K562 (cell line): ENCODE data around the gene RGS3.

Experiments
- CHD4 ChIP-seq: fragments of 200-600 bp; sonication (generic); IDR thresholded peaks from 3 replicates; pipeline ENCODE4 v1.6.1; 2012; ENCODE audit warnings: low read depth, mild to moderate bottlenecking, mixed read lengths, low read length, inconsistent platforms; ENCODE audit not compliant: insufficient read depth, insufficient replicate concordance, poor library complexity, severe bottlenecking
- EZH2 ChIP-seq: IDR thresholded peaks from 2 replicates; pipeline ENCODE4 v1.6.1; 2012; ENCODE audit warnings: low read depth, mild to moderate bottlenecking, inconsistent platforms, low read length, borderline replicate concordance
- MEF2A ChIP-seq: IDR thresholded peaks from 2 replicates; pipeline ENCODE4 v1.6.1; 2011; ENCODE audit warnings: low read depth, mild to moderate bottlenecking, low read length, moderate library complexity; ENCODE audit not compliant: control insufficient read depth
- TF ChIP-seq, protein P1 (sequence below), 2 experiments: fragments of 450-650 bp; IDR thresholded peaks; 2 replicates each; pipeline ENCODE4 v1.6.1; 2016

DNA sequence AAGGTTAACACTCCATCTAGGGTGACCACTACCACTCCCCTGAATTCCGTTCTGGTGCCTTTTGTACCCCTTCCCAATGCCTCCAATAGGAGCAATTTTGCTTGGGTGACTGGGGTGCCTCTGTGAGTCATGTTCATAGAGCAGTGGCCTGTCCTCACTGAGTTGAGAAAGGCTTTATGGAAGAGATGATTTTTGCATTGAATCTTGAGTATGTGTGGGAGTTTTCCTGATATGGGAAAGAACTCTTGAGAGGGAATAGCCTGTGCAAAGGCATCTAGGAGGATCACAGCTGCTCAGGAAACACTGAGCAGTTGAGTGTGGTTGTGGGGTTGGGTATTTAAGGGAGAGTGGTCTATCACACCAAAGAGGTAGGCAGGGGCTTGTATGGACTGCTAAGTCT is 36.8 kb upstream of the RGS3 start:
- TF ChIP-seq, protein P1, sequence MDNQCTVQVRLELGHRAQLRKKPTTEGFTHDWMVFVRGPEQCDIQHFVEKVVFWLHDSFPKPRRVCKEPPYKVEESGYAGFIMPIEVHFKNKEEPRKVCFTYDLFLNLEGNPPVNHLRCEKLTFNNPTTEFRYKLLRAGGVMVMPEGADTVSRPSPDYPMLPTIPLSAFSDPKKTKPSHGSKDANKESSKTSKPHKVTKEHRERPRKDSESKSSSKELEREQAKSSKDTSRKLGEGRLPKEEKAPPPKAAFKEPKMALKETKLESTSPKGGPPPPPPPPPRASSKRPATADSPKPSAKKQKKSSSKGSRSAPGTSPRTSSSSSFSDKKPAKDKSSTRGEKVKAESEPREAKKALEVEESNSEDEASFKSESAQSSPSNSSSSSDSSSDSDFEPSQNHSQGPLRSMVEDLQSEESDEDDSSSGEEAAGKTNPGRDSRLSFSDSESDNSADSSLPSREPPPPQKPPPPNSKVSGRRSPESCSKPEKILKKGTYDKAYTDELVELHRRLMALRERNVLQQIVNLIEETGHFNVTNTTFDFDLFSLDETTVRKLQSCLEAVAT (IDR thresholded peaks at IDR 0.05), result no peak
- TF ChIP-seq CHD4 (no peak), EZH2 (no peak), MEF2A (no peak)
